Activated CD4-positive, alpha-beta T cell treated with anti-CD3 and anti-CD28 coated beads, Interleukin-2, amount 10 ng/mL, durations not matched to agents 24 days and 14 days (primary cell): ENCODE data around the gene INO80C. TPM values are rescaled to one million over a fixed set of nuclear protein-coding genes. Genes with fewer than 3 reads are reported as not detected.

Experiments used
- DNase-seq: peaks from one replicate; pipeline ENCODE4 v3.0.0; 2022
- H3K27ac Mint-ChIP-seq: one replicate; pipeline ENCODE4 v1.8.0; 2022; ENCODE audit warnings: mild to moderate bottlenecking, mixed read lengths
- H3K27me3 Mint-ChIP-seq: one replicate; pipeline ENCODE4 v1.8.0; 2022; ENCODE audit warnings: mixed read lengths
- H3K36me3 Mint-ChIP-seq: one replicate; pipeline ENCODE4 v1.8.0; 2022; ENCODE audit warnings: low read depth, mild to moderate bottlenecking, mixed read lengths
- H3K4me1 Mint-ChIP-seq: one replicate; pipeline ENCODE4 v1.8.0; 2021; ENCODE audit warnings: mixed read lengths
- H3K4me3 Mint-ChIP-seq: one replicate; pipeline ENCODE4 v1.8.0; 2022; ENCODE audit warnings: mild to moderate bottlenecking, moderate library complexity, mixed read lengths
- H3K9me3 Mint-ChIP-seq: one replicate; pipeline ENCODE4 v1.8.0; 2021; ENCODE audit warnings: mixed read lengths
- intact Hi-C: fragments of 100-400 bp; cut with micrococcal nuclease; formaldehyde crosslinking; loops from one replicate; pipeline ENCODE4 v1.15.1; 2023
- total RNA-seq: library from RNA; stranded (reverse); gene quantifications from 2 replicates; pipeline ENCODE4 v1.2.3, GENCODE V29; 2022

The INO80C gene
- total RNA-seq, 1 donor from 2014 or later: 34.7 TPM

- intact Hi-C loops: no loop called here
- no peak for DNase-seq
- no peaks in the 10 kb centered on the region for H3K27me3 Mint-ChIP-seq
- no peaks in the 10 kb centered on the region for H3K4me1 Mint-ChIP-seq
- H3K9me3 Mint-ChIP-seq: peaks cover 5% of the 10 kb centered on the region
- H3K36me3 Mint-ChIP-seq: peaks cover 14% of the 10 kb centered on the region
- no peak overlapping the region for H3K4me3 Mint-ChIP-seq
- H3K27ac Mint-ChIP-seq: no peak overlapping the region
These were observed 29.0 kb downstream of the INO80C start for GRCh38 chr18:35468711-35469110.

GRCh38 chr18:35467624-35468016, 30.1 kb downstream of the INO80C start:
- no peak overlapping the region for H3K27ac Mint-ChIP-seq
- peaks cover 8% of the 10 kb centered on the region for H3K36me3 Mint-ChIP-seq
- H3K9me3 Mint-ChIP-seq: peaks cover 3% of the 10 kb centered on the region
- intact Hi-C loops: no loop called here
- peaks cover 4% of the 10 kb centered on the region for H3K4me1 Mint-ChIP-seq
- no peak for DNase-seq
- H3K27me3 Mint-ChIP-seq: no peaks in the 10 kb centered on the region
- no peak overlapping the region for H3K4me3 Mint-ChIP-seq

GRCh38 chr18:35466815-35467623, 30.7 kb downstream of the INO80C start:
- Mint-ChIP-seq H3K27ac (no peak overlapping the region), H3K27me3 (no peaks in the 10 kb centered on the region), H3K36me3 (peaks cover 3% of the 10 kb centered on the region)

GRCh38 chr18:35466334-35466733, 31.4 kb downstream of the INO80C start:
- Mint-ChIP-seq H3K4me3 (no peak overlapping the region), H3K4me1 (peaks cover 4% of the 10 kb centered on the region), H3K27ac (no peak overlapping the region), H3K36me3 (peaks cover 2% of the 10 kb centered on the region), H3K27me3 (no peaks in the 10 kb centered on the region), H3K9me3 (no peaks in the 10 kb centered on the region)
- intact Hi-C loops: no loop called here
- DNase-seq: no peak

More at GRCh38 chr18:35466815-35467623, 30.7 kb downstream of the INO80C start:
- Mint-ChIP-seq H3K4me3 (no peak overlapping the region), H3K4me1 (peaks cover 4% of the 10 kb centered on the region), H3K9me3 (no peaks in the 10 kb centered on the region)
- intact Hi-C loops: no loop called here
- no peak for DNase-seq

- DNase-seq: no peak
- H3K27ac Mint-ChIP-seq: no peak overlapping the region
- no peak overlapping the region for H3K4me3 Mint-ChIP-seq
- peaks cover 4% of the 10 kb centered on the region for H3K4me1 Mint-ChIP-seq
- peaks cover 2% of the 10 kb centered on the region for H3K36me3 Mint-ChIP-seq
- H3K9me3 Mint-ChIP-seq: no peaks in the 10 kb centered on the region
- H3K27me3 Mint-ChIP-seq: no peaks in the 10 kb centered on the region
- intact Hi-C loops: no loop called here
These were observed 32.4 kb downstream of the INO80C start for GRCh38 chr18:35465329-35465728.

- no peaks in the 10 kb centered on the region for H3K27me3 Mint-ChIP-seq
- intact Hi-C loops: no loop called here
- H3K36me3 Mint-ChIP-seq: peaks cover 2% of the 10 kb centered on the region
- H3K4me3 Mint-ChIP-seq: no peak overlapping the region
- peaks cover 4% of the 10 kb centered on the region for H3K4me1 Mint-ChIP-seq
- DNase-seq: no peak
- no peak overlapping the region for H3K27ac Mint-ChIP-seq
- no peaks in the 10 kb centered on the region for H3K9me3 Mint-ChIP-seq
These were observed 32.9 kb downstream of the INO80C start for GRCh38 chr18:35464831-35465279.

GRCh38 chr18:35463827-35464226, 33.9 kb downstream of the INO80C start:
- no peaks in the 10 kb centered on the region for H3K27me3 Mint-ChIP-seq
- no peak for DNase-seq
- H3K9me3 Mint-ChIP-seq: no peaks in the 10 kb centered on the region
- intact Hi-C loops: no loop called here
- H3K27ac Mint-ChIP-seq: no peak overlapping the region
- H3K4me3 Mint-ChIP-seq: no peak overlapping the region
- peaks cover 2% of the 10 kb centered on the region for H3K36me3 Mint-ChIP-seq
- peaks cover 10% of the 10 kb centered on the region for H3K4me1 Mint-ChIP-seq

GRCh38 chr18:35463050-35463449, 34.7 kb downstream of the INO80C start:
- H3K27me3 Mint-ChIP-seq: no peaks in the 10 kb centered on the region
- intact Hi-C loops: no loop called here
- no peak for DNase-seq
- no peak overlapping the region for H3K27ac Mint-ChIP-seq
- no peaks in the 10 kb centered on the region for H3K9me3 Mint-ChIP-seq
- peaks cover 14% of the 10 kb centered on the region for H3K4me1 Mint-ChIP-seq
- no peak overlapping the region for H3K4me3 Mint-ChIP-seq
- H3K36me3 Mint-ChIP-seq: peaks cover 2% of the 10 kb centered on the region

- H3K36me3 Mint-ChIP-seq: no peaks in the 10 kb centered on the region
- no peaks in the 10 kb centered on the region for H3K9me3 Mint-ChIP-seq
- intact Hi-C loops: no loop called here
- no peak overlapping the region for H3K4me3 Mint-ChIP-seq
- H3K4me1 Mint-ChIP-seq: peaks cover 14% of the 10 kb centered on the region
- DNase-seq: no peak
- no peaks in the 10 kb centered on the region for H3K27me3 Mint-ChIP-seq
- H3K27ac Mint-ChIP-seq: no peak overlapping the region
These were observed 37.0 kb downstream of the INO80C start for GRCh38 chr18:35460736-35461161.

- Mint-ChIP-seq H3K4me1 (peaks cover 14% of the 10 kb centered on the region), H3K27me3 (no peaks in the 10 kb centered on the region), H3K36me3 (no peaks in the 10 kb centered on the region), H3K27ac (no peak overlapping the region), H3K9me3 (no peaks in the 10 kb centered on the region), H3K4me3 (no peak overlapping the region)
- intact Hi-C loops: no loop called here
- DNase-seq: no peak
These were observed 37.8 kb downstream of the INO80C start for GRCh38 chr18:35459997-35460396.

GRCh38 chr18:35458677-35459441, 38.9 kb downstream of the INO80C start:
- no peaks in the 10 kb centered on the region for H3K36me3 Mint-ChIP-seq
- no peak overlapping the region for H3K4me3 Mint-ChIP-seq
- no peaks in the 10 kb centered on the region for H3K27me3 Mint-ChIP-seq
- intact Hi-C loops: no loop called here
- H3K27ac Mint-ChIP-seq: no peak overlapping the region
- DNase-seq: peak; percentile 62
- H3K4me1 Mint-ChIP-seq: peaks cover 14% of the 10 kb centered on the region
- H3K9me3 Mint-ChIP-seq: no peaks in the 10 kb centered on the region

GRCh38 chr18:35458271-35458670, 39.5 kb downstream of the INO80C start:
- H3K36me3 Mint-ChIP-seq: no peaks in the 10 kb centered on the region
- H3K4me3 Mint-ChIP-seq: no peak overlapping the region
- H3K27me3 Mint-ChIP-seq: no peaks in the 10 kb centered on the region
- DNase-seq: no peak
- H3K4me1 Mint-ChIP-seq: peaks cover 14% of the 10 kb centered on the region
- intact Hi-C loops: no loop called here
- no peaks in the 10 kb centered on the region for H3K9me3 Mint-ChIP-seq
- peak overlapping the region; percentile 3 for H3K27ac Mint-ChIP-seq

GRCh38 chr18:35457140-35457704, 40.5 kb downstream of the INO80C start:
- no peaks in the 10 kb centered on the region for H3K27me3 Mint-ChIP-seq
- no peak overlapping the region for H3K27ac Mint-ChIP-seq
- no peaks in the 10 kb centered on the region for H3K36me3 Mint-ChIP-seq
- no peaks in the 10 kb centered on the region for H3K9me3 Mint-ChIP-seq
- intact Hi-C loops: no loop called here
- DNase-seq: no peak
- H3K4me3 Mint-ChIP-seq: no peak overlapping the region
- H3K4me1 Mint-ChIP-seq: peaks cover 10% of the 10 kb centered on the region
